ENCODE results near the gene TMEM98. TPM values are rescaled to one million over a fixed set of nuclear protein-coding genes. Genes with fewer than 3 reads are reported as not detected.
A peak's percentile ranks its signal among the peaks of the same experiment; 100 is the strongest.

Gene TMEM98
- total and polyA plus RNA-seq, 9 of the 15 experiments (the other 6 are each of a cell fraction or from before 2014, with no cell fraction given), result 33.5 to 164 (median 84.7) TPM

DNA sequence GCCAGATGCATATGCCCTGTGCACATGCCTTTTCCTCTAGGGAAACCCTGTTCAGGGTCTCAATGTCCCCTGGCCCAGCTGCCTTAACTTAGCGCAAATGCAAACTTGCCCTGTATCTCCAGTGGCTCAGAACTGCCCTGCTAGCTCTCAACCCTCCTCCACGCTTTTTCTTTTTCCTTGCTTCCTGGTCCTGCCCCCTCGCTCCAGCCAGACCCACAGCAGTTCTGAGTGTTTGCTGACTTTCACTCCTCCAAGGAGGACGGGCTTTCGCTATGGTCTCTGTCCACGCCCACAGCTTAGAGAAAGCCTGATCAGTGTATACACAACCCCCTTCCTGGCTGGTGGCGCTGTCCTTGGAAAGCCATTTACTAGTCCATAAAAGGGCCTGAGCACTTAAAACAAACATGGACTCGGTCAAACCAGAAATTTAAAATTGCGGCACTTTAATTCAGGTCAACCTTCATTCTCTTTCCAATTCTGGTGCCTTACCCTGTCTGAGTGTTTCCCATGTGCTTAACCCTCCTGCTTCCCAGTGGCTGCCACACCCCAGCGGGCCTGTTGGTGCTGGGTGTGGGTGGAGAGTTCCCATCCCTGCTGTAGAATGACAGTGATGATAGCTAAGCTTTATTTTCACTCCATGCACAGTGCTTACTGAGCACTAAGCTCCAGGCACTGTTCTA lies 15.6 kb upstream of the TMEM98 start (continued):
- peak; percentile 62; the same call in 1 of the 2 replicates for TF ChIP-seq MYC (IDR thresholded peaks at IDR 0.05; ENCODE audit: low read depth, low read length)
- no peak for TF ChIP-seq MYC (CRISPR knock-in tag; IDR thresholded peaks at IDR 0.05; ENCODE audit: borderline replicate concordance, low read depth)
- TF ChIP-seq, protein P1, sequence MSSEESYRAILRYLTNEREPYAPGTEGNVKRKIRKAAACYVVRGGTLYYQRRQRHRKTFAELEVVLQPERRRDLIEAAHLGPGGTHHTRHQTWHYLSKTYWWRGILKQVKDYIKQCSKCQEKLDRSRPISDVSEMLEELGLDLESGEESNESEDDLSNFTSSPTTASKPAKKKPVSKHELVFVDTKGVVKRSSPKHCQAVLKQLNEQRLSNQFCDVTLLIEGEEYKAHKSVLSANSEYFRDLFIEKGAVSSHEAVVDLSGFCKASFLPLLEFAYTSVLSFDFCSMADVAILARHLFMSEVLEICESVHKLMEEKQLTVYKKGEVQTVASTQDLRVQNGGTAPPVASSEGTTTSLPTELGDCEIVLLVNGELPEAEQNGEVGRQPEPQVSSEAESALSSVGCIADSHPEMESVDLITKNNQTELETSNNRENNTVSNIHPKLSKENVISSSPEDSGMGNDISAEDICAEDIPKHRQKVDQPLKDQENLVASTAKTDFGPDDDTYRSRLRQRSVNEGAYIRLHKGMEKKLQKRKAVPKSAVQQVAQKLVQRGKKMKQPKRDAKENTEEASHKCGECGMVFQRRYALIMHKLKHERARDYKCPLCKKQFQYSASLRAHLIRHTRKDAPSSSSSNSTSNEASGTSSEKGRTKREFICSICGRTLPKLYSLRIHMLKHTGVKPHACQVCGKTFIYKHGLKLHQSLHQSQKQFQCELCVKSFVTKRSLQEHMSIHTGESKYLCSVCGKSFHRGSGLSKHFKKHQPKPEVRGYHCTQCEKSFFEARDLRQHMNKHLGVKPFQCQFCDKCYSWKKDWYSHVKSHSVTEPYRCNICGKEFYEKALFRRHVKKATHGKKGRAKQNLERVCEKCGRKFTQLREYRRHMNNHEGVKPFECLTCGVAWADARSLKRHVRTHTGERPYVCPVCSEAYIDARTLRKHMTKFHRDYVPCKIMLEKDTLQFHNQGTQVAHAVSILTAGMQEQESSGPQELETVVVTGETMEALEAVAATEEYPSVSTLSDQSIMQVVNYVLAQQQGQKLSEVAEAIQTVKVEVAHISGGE (CRISPR knock-in tag; IDR thresholded peaks at IDR 0.05), result 0 out of 6 replicates have a peak, but pooled peaks of 1 of the 3 experiments have one; percentile 28
- peak; percentile 20; the same call in 1 of the 2 replicates for TF ChIP-seq C11orf30 (IDR thresholded peaks at IDR 0.05; ENCODE audit: low read depth)
- TF ChIP-seq GABPB2 (CRISPR knock-in tag; conservative IDR thresholded peaks at IDR 0.05), result no peak
- TF ChIP-seq, protein P2, sequence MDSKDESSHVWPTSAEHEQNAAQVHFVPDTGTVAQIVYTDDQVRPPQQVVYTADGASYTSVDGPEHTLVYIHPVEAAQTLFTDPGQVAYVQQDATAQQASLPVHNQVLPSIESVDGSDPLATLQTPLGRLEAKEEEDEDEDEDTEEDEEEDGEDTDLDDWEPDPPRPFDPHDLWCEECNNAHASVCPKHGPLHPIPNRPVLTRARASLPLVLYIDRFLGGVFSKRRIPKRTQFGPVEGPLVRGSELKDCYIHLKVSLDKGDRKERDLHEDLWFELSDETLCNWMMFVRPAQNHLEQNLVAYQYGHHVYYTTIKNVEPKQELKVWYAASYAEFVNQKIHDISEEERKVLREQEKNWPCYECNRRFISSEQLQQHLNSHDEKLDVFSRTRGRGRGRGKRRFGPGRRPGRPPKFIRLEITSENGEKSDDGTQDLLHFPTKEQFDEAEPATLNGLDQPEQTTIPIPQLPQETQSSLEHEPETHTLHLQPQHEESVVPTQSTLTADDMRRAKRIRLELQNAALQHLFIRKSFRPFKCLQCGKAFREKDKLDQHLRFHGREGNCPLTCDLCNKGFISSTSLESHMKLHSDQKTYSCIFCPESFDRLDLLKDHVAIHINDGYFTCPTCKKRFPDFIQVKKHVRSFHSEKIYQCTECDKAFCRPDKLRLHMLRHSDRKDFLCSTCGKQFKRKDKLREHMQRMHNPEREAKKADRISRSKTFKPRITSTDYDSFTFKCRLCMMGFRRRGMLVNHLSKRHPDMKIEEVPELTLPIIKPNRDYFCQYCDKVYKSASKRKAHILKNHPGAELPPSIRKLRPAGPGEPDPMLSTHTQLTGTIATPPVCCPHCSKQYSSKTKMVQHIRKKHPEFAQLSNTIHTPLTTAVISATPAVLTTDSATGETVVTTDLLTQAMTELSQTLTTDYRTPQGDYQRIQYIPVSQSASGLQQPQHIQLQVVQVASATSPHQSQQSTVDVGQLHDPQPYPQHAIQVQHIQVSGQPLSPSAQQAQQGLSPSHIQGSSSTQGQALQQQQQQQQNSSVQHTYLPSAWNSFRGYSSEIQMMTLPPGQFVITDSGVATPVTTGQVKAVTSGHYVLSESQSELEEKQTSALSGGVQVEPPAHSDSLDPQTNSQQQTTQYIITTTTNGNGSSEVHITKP (IDR thresholded peaks at IDR 0.05; ENCODE audit: partially characterized antibody), result peak; percentile 75
- TF ChIP-seq, protein P3, sequence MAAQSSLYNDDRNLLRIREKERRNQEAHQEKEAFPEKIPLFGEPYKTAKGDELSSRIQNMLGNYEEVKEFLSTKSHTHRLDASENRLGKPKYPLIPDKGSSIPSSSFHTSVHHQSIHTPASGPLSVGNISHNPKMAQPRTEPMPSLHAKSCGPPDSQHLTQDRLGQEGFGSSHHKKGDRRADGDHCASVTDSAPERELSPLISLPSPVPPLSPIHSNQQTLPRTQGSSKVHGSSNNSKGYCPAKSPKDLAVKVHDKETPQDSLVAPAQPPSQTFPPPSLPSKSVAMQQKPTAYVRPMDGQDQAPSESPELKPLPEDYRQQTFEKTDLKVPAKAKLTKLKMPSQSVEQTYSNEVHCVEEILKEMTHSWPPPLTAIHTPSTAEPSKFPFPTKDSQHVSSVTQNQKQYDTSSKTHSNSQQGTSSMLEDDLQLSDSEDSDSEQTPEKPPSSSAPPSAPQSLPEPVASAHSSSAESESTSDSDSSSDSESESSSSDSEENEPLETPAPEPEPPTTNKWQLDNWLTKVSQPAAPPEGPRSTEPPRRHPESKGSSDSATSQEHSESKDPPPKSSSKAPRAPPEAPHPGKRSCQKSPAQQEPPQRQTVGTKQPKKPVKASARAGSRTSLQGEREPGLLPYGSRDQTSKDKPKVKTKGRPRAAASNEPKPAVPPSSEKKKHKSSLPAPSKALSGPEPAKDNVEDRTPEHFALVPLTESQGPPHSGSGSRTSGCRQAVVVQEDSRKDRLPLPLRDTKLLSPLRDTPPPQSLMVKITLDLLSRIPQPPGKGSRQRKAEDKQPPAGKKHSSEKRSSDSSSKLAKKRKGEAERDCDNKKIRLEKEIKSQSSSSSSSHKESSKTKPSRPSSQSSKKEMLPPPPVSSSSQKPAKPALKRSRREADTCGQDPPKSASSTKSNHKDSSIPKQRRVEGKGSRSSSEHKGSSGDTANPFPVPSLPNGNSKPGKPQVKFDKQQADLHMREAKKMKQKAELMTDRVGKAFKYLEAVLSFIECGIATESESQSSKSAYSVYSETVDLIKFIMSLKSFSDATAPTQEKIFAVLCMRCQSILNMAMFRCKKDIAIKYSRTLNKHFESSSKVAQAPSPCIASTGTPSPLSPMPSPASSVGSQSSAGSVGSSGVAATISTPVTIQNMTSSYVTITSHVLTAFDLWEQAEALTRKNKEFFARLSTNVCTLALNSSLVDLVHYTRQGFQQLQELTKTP (IDR thresholded peaks at IDR 0.05; ENCODE audit: low read depth in 1 of 2, partially characterized antibody in 2 of 2), result peak in 1 of 2 experiments; percentile 20
- TF ChIP-seq, protein P4, sequence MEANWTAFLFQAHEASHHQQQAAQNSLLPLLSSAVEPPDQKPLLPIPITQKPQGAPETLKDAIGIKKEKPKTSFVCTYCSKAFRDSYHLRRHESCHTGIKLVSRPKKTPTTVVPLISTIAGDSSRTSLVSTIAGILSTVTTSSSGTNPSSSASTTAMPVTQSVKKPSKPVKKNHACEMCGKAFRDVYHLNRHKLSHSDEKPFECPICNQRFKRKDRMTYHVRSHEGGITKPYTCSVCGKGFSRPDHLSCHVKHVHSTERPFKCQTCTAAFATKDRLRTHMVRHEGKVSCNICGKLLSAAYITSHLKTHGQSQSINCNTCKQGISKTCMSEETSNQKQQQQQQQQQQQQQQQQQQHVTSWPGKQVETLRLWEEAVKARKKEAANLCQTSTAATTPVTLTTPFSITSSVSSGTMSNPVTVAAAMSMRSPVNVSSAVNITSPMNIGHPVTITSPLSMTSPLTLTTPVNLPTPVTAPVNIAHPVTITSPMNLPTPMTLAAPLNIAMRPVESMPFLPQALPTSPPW (CRISPR knock-in tag; IDR thresholded peaks at IDR 0.05), result peak; percentile 45
- TF ChIP-seq, protein P5, sequence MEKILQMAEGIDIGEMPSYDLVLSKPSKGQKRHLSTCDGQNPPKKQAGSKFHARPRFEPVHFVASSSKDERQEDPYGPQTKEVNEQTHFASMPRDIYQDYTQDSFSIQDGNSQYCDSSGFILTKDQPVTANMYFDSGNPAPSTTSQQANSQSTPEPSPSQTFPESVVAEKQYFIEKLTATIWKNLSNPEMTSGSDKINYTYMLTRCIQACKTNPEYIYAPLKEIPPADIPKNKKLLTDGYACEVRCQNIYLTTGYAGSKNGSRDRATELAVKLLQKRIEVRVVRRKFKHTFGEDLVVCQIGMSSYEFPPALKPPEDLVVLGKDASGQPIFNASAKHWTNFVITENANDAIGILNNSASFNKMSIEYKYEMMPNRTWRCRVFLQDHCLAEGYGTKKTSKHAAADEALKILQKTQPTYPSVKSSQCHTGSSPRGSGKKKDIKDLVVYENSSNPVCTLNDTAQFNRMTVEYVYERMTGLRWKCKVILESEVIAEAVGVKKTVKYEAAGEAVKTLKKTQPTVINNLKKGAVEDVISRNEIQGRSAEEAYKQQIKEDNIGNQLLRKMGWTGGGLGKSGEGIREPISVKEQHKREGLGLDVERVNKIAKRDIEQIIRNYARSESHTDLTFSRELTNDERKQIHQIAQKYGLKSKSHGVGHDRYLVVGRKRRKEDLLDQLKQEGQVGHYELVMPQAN (IDR thresholded peaks at IDR 0.05; ENCODE audit: borderline replicate concordance), result peak; percentile 47; the same call in 1 of the 2 replicates
- no peak for TF ChIP-seq RHOXF2B (CRISPR knock-in tag; conservative IDR thresholded peaks at IDR 0.05)

Measured in K562 (cell line).